Right cardiac atrium (tissue), 5 donors: Measurements from ENCODE around the gene NUDT3. TPM values are rescaled to one million over a fixed set of nuclear protein-coding genes. Genes with fewer than 3 reads are reported as not detected.
"Not testable (repeated sequence)": the region's sequence is repeated elsewhere in the genome, so short reads cannot be mapped to it uniquely, and the experiment has no call there.

Experiments
- ATAC-seq, 2 donors: fragments of 200-7000 bp; cut with Tn5 transposase; one replicate each; pipeline versions ENCODE4 v1.8.0 to v1.9.1; 2020; ENCODE audit warnings: moderate library complexity in 2 of 2, mild to moderate bottlenecking in 1 of 2
- DNase-seq, 3 donors: peaks; one replicate each; pipeline ENCODE4 v3.0.0-alpha.2; 2020
- H3K27ac ChIP-seq: one replicate; pipeline ENCODE4 v1.5.1; 2013; ENCODE audit warnings: mild to moderate bottlenecking, low read length, control low read depth, moderate library complexity
- H3K27me3 ChIP-seq: one replicate; pipeline ENCODE4 v1.6.1; 2013; ENCODE audit not compliant: control insufficient read depth, insufficient read depth
- H3K4me1 ChIP-seq: one replicate; pipeline ENCODE4 v1.6.1; 2013; ENCODE audit warnings: low read length; ENCODE audit not compliant: control insufficient read depth, insufficient read depth
- H3K4me3 ChIP-seq: one replicate; pipeline ENCODE4 v1.5.1; 2013; ENCODE audit warnings: low read length, control low read depth
- H3K9me3 ChIP-seq: one replicate; pipeline ENCODE4 v1.6.1; 2013; ENCODE audit warnings: low read length; ENCODE audit not compliant: control insufficient read depth
- WGBS: extraction: QIAGEN DNeasy Blood & Tissue Kit; methylation state at CpG from one replicate; pipeline ENCODE4 v1.1.7; 2013; 5-methylcytosine and 5-hydroxymethylcytosine counted together
- intact Hi-C, 4 donors: fragments of 100-400 bp; cut with DNase I; formaldehyde crosslinking; loops; one replicate each; pipeline versions ENCODE4 v1.11.0 to v1.14.0; 2022 to 2023
- polyA plus RNA-seq: library from polyadenylated mRNA; stranded (reverse); fragments of 200-250 nt; gene quantifications from one replicate; pipeline ENCODE4 v1.2.3, GENCODE V29; 2013
- total RNA-seq, 4 donors: library from RNA; stranded (reverse); fragmentation: NEBNext Ultra II Directional; extraction: Animal tissue kit (Norgen Biotek cat#: 25700); gene quantifications; one replicate each; pipeline ENCODE4 v1.2.1, GENCODE V29; 2021
- donor health status: healthy with polysubstance abuse.
- donor health status: DM: no; HTN: yes; CAD: no.
- donor health status: DM: no; HTN: no; CAD: no.
- donor health status: DM: no; HTN: yes; CAD: no; lungs with severe emphysema.
- donor health status: DM: yes; HTN: yes; CAD: no.

Gene NUDT3
- total and polyA plus RNA-seq, 5 donors: 22.0 to 67.1 (median 51.5) TPM

- no peaks in the 10 kb centered on the region for H3K27me3 ChIP-seq
- no peak for ATAC-seq
- no peaks in the 10 kb centered on the region for H3K9me3 ChIP-seq
- 78% methylated on average over 6 of the region's 6 CpGs for WGBS
- no peak for DNase-seq
- peak overlapping the region; percentile 64 for H3K27ac ChIP-seq
- H3K4me3 ChIP-seq: no peak overlapping the region
- intact Hi-C loops: loop anchor here in 2 of 4 donors (10.0 kb wide), 2 partner anchors 52 to 62 kb away; partner anchors contain the start of gene NUDT3 (in 1 of the 2)
- peaks cover 6% of the 10 kb centered on the region for H3K4me1 ChIP-seq
These were observed 59.9 kb downstream of the NUDT3 start for GRCh38 chr6:34332251-34333198.

- Histone ChIP-seq H3K9me3 (no peaks in the 10 kb centered on the region), H3K4me3 (no peak overlapping the region), H3K27ac (no peak overlapping the region), H3K27me3 (no peaks in the 10 kb centered on the region), H3K4me1 (peaks cover 6% of the 10 kb centered on the region)
- no peak for DNase-seq
- intact Hi-C loops: loop anchor here in 2 of 4 donors (10.0 kb wide), 2 partner anchors 53 to 63 kb away; partner anchors contain the start of gene NUDT3 (in 1 of the 2)
- WGBS: 48% methylated on average over 7 of the region's 7 CpGs
- no peak for ATAC-seq
These were observed 61.0 kb downstream of the NUDT3 start for GRCh38 chr6:34331371-34332050.

- not testable (repeated sequence) for H3K4me1 ChIP-seq, H3K27ac ChIP-seq, DNase-seq, ATAC-seq, H3K4me3 ChIP-seq, H3K27me3 ChIP-seq, H3K9me3 ChIP-seq
- 96% methylated on average over 3 of the region's 3 CpGs for WGBS
- intact Hi-C loops: loop anchor here in 3 of 4 donors (10.0 kb wide), 2 partner anchors 55 to 65 kb away; partner anchors contain the start of gene NUDT3 (in 1 of the 3)
These were observed 62.7 kb downstream of the NUDT3 start for GRCh38 chr6:34329814-34330213.

- ATAC-seq: no peak
- H3K27ac ChIP-seq: no peak overlapping the region
- intact Hi-C loops: loop anchor here in 1 of 4 donors (10.0 kb wide), 1 partner anchor 56 kb away; no protein-coding TSS in a partner anchor
These were observed 63.5 kb downstream of the NUDT3 start for GRCh38 chr6:34328969-34329368.

GRCh38 chr6:34327313-34328205, 64.9 kb downstream of the NUDT3 start:
- not testable (repeated sequence) for ATAC-seq

More at GRCh38 chr6:34328969-34329368, 63.5 kb downstream of the NUDT3 start:
- Histone ChIP-seq H3K4me3 (no peak overlapping the region), H3K4me1 (peaks cover 6% of the 10 kb centered on the region), H3K27me3 (no peaks in the 10 kb centered on the region), H3K9me3 (no peaks in the 10 kb centered on the region)
- WGBS: over 99% methylated on average over 3 of the region's 3 CpGs
- DNase-seq: no peak

GRCh38 chr6:34325633-34326032, 66.8 kb downstream of the NUDT3 start:
- H3K27ac ChIP-seq: no peak overlapping the region
- 78% methylated on average over 4 of the region's 4 CpGs for WGBS
- ATAC-seq: no peak

More at GRCh38 chr6:34327313-34328205, 64.9 kb downstream of the NUDT3 start:
- H3K27me3 ChIP-seq, H3K4me1 ChIP-seq, H3K27ac ChIP-seq, DNase-seq, H3K4me3 ChIP-seq, H3K9me3 ChIP-seq: not testable (repeated sequence)
- WGBS: 96% methylated on average over 16 of the region's 16 CpGs
- intact Hi-C loops: loop anchor here in 1 of 4 donors (10.0 kb wide), 1 partner anchor 57 kb away; no protein-coding TSS in a partner anchor

GRCh38 chr6:34324738-34325444, 67.6 kb downstream of the NUDT3 start:
- Histone ChIP-seq H3K4me1 (peaks cover 1% of the 10 kb centered on the region), H3K27me3 (no peaks in the 10 kb centered on the region), H3K4me3 (no peak overlapping the region), H3K27ac (no peak overlapping the region), H3K9me3 (no peaks in the 10 kb centered on the region)
- 54% methylated on average over 8 of the region's 8 CpGs for WGBS
- DNase-seq: peak; percentile 45 to 77 (median 66)
- intact Hi-C loops: loop anchor here in 1 of 4 donors (10.0 kb wide), 1 partner anchor 60 kb away; no protein-coding TSS in a partner anchor
- peak; percentile 87 to 93 for ATAC-seq

More at GRCh38 chr6:34325633-34326032, 66.8 kb downstream of the NUDT3 start:
- H3K9me3 ChIP-seq: no peaks in the 10 kb centered on the region
- H3K27me3 ChIP-seq: no peaks in the 10 kb centered on the region
- DNase-seq: no peak
- H3K4me1 ChIP-seq: peaks cover 1% of the 10 kb centered on the region
- H3K4me3 ChIP-seq: no peak overlapping the region
- intact Hi-C loops: loop anchor here in 1 of 4 donors (10.0 kb wide), 1 partner anchor 59 kb away; no protein-coding TSS in a partner anchor

GRCh38 chr6:34324221-34324620, 68.2 kb downstream of the NUDT3 start:
- WGBS: 90% methylated on average over 2 of the region's 2 CpGs
- not testable (repeated sequence) for ATAC-seq, H3K9me3 ChIP-seq, H3K27me3 ChIP-seq, H3K4me3 ChIP-seq, H3K4me1 ChIP-seq, DNase-seq
- intact Hi-C loops: loop anchor here in 1 of 4 donors (10.0 kb wide), 1 partner anchor 61 kb away; no protein-coding TSS in a partner anchor
- H3K27ac ChIP-seq: peak overlapping the region; percentile 13

GRCh38 chr6:34323300-34323699, 69.2 kb downstream of the NUDT3 start:
- H3K27me3 ChIP-seq: no peaks in the 10 kb centered on the region
- WGBS: 94% methylated on average over 6 of the region's 6 CpGs
- peaks cover 8% of the 10 kb centered on the region for H3K4me1 ChIP-seq

More at GRCh38 chr6:34323300-34323699, 69.2 kb downstream of the NUDT3 start:
- H3K4me3 ChIP-seq: no peak overlapping the region
- intact Hi-C loops: loop anchor here in 1 of 4 donors (10.0 kb wide), 1 partner anchor 62 kb away; no protein-coding TSS in a partner anchor
- H3K9me3 ChIP-seq: no peaks in the 10 kb centered on the region
- H3K27ac ChIP-seq: no peak overlapping the region
- ATAC-seq (no peak), DNase-seq (no peak)
